ENCODE data around the gene ETS2. TPM values are rescaled to one million over a fixed set of nuclear protein-coding genes. Genes with fewer than 3 reads are reported as not detected.

The ETS2 gene
- total RNA-seq, 1 donor from 2014 or later, result 51.5 TPM

DNA sequence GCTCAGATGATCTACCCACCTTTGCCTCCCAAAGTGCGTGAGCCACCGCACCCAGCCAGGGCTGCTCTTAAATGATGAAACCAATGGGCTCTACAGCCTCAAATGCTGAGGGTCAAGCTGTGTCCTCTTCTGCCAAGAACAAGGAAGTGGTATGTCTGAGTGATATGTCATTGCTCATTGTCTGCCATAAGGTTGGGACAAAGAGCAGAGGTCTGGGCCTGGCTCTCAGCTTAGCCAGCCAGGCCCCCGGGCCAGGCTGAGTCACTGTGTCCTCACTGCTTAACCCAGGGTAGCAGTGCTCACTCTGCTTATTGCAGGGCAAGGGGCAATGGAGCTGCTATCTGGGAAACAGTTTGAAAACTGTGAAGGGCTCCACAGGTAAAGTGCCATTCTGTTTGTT, 8.3 kb upstream of the ETS2 start:
- no peak for ATAC-seq
- no peak for DNase-seq (ENCODE audit: missing footprints)
- intact Hi-C loops (cut with DNase I), result no loop called here

DNA sequence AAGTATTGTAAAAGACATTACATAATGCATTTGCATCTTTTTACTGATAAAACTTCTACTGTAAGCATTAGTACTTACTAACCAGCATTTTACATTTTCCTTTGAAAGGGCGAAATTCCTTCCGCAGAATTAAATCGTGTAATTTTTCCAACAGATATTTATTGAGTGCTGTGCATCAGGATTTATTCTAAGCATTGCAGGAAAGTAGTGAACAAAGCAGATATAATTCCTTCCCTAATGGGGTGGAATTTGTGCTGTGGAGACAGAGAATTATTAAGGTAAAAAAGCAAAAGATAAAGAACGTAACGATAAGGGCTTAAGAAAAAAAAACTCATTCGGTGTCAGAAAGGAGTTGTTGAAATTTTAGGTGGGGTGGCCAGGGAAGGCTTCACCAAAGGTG, 7.6 kb upstream of the ETS2 start:
- intact Hi-C loops (cut with DNase I), result no loop called here
- ATAC-seq, result no peak
- no peak for DNase-seq (ENCODE audit: missing footprints)

DNA sequence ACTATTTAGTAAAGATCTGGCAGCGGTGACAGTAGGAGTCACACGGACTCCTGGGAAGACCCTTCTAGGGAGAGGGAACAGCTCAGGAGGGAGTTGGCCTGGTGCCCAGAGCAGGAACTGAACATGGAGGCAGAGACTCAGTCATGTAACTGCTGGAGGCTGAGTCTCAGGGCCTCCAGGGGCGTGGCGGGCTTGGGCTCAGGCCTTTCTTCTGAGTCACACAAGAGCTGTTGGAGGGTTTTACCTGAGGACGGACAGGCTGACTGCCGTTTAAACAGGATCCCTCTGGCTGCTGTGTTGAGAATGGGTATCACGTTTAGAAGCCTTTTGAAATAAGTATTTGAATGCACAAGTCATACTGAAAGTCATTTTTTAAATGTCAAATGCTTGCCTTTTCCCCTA, 7.2 kb upstream of the ETS2 start:
- DNase-seq (ENCODE audit: missing footprints), result no peak
- intact Hi-C loops (cut with DNase I), result no loop called here
- no peak for ATAC-seq

DNA sequence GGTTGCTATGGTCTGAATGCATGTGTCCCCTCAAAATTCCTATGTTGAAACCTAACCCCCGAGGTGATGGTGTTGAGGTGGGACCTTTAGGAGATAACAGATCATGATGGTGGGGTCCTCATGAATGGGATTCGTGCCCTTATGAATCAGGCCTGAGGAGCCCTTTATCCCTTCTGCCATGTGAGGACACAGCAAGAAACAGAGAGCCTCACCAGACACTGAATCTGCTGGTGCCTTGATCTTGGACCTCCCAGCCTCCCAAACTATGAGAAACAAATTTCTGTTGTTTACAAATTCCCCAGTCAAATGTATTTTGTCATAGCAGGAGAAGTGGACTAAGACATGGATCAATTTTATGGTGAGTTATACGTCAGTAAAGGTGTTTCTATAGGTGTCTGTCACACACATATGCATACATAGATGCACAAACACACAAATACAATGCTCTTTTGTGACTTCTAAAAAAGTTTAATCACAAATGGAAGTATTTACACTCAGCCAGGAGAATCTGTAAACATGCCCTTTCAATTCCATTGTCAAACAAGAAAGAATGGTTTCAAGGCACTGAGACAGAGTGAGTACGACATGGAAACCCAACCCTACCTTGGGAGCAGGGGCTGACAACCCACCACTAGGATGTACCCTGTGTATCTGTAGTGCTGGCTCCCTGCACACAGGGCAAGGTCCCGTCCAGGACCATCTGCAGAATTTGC, 5.5 kb upstream of the ETS2 start:
- ATAC-seq (no peak), DNase-seq (ENCODE audit: missing footprints) (no peak)
- intact Hi-C loops (cut with DNase I), result no loop called here

DNA sequence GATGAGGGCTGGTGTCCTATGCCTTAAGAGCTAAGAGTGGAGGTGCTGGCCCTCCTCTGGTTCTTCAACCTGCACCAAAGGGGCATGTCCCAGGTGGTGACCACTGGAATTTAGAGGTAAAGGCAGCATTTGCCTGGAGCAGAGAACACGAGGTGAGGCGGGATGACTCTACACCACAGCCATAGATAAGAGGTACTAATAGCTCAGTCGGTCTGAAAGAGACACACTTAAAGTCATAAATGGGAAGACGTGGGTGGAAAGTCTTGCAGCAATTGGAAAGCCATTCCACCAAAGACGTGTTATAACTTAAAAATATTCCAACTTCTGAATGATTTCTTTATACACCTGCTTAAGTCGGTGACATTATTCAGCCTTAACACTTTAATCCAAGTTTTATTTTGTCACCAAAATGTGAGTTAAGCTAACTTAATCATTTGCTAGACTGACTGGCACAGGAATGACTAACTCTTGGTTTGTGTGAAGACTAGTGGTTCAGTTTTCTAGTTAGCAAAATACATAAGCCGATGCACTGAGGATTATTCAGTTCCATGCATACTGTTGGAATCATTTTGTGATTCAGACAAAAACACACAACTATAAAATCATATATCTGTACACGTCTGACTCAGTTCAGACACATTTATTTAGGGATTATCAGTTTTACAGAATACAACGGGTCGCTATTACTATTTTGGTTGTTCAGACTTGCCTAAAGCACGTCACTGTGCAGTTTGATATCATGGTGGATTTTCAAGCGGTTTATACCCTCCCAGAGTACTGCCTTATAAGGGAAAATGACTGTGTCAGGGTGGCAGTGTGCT, 4.6 kb upstream of the ETS2 start:
- DNase-seq (ENCODE audit: missing footprints) (no peak), ATAC-seq (no peak)
- intact Hi-C loops (cut with DNase I), result no loop called here

DNA sequence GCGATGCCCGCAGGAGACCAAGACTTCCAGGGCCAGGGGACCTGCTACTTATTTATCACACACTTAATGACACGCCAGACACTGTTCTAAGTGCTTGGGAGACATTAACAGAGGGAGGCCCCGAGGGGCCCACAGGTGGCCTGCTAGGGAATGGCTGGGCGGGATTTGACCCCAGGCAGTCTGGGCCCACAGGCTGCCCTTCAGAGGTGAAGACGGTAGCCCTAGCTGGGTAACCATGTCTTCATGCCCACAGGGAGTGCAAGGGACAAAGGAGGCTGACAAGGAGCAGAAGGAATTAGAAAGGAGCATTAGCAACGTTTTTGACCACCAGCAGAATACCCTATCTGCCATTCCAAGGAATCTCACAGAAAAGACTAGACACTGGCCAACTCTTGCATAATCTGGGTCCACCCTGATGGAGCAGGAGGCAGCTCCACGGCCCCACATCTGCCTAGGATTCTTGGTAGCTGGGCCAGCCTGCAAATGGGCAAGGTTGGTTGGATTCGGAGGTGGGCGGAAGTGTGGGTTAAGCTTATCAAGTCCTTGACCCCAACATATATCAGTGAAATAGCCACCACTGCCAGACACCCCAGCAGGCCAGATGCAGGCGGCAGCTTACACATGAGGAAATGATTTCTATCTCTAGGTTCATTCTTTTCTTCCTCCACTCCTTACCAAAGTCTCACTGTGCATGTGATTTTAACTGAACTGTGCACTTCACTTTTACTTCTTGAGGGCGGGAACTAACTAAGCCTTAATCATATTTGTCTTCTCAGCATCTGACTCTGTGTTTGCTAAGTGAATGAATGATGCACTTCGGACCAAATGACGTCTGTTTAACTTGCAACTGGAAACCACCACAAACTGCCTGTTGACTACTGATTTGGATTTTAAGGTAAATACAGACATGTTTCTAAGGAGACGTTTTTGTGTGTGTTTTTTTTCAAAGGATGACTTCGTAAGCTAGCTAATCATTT, 3.4 kb upstream of the ETS2 start:
- ATAC-seq, result no peak
- intact Hi-C loops (cut with DNase I), result no loop called here
- DNase-seq (ENCODE audit: missing footprints), result no peak

DNA sequence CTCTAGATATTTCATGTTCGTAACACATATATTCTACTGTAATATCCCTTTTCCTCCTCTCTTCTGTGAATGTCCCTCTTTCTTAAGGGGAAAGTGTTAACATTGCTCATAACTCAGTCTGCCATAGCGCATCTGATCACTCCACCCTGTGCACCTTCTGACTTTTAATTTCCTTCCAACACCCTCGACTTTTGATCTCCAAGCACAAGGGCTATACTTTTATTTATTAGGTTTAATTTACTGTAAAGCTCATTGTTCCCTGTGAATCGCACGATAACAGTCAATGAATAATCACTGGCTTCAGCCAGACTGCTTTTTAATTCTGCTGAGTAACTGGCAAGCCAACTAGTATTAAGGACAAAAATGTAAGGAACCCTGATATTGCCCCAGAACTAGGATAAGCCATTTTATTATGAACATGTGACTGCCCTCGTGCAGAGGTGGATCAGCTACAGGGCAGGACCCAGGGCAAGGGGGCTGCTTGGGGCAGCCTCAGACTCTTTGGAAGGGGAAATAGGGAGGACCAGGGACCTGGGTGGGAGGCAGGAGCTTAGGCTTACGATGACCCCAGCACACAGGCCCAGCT, 2.6 kb upstream of the ETS2 start:
- DNase-seq (ENCODE audit: missing footprints) (no peak), ATAC-seq (no peak)
- intact Hi-C loops (cut with DNase I), result no loop called here

DNA sequence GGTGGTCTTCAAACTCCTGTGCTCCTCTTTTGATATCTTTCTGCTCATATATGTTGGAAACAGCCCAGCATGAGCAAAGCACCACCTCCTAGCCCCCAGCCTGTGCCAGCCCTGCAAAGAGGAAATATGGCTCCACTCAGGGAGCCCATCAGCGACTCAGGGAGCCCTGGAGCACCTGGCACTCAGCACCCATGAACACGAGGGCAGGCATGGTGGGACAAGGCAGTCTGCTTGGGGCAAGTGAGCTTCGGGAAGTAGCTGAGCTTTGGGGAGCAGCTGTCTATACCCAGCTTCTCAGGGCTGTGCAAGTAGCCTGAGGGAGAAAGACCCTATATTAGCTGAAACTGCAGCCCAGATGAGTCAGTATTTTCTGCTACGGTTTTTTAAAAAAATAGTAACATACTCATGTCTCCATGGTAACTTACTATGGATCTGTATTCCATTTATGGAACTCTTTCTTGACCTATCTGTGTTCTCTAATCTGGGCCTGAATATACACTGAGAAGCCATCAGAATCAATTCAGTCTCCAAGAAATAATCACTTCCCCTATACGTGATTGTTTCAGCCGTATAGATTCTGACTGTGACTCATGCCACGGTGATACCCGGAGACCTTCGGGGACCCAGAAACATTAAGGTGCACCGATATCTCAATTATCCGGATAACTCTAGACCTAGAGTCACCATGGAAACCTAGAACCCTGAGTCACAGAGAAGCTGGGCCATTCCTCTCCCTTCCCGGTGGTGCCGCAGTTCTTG, 1.5 kb upstream of the ETS2 start:
- DNase-seq (ENCODE audit: missing footprints) (no peak), ATAC-seq (no peak)
- intact Hi-C loops (cut with DNase I), result loop anchor here (2.0 kb wide), 3 partner anchors 69 to 323 kb away; no protein-coding TSS in a partner anchor

DNA sequence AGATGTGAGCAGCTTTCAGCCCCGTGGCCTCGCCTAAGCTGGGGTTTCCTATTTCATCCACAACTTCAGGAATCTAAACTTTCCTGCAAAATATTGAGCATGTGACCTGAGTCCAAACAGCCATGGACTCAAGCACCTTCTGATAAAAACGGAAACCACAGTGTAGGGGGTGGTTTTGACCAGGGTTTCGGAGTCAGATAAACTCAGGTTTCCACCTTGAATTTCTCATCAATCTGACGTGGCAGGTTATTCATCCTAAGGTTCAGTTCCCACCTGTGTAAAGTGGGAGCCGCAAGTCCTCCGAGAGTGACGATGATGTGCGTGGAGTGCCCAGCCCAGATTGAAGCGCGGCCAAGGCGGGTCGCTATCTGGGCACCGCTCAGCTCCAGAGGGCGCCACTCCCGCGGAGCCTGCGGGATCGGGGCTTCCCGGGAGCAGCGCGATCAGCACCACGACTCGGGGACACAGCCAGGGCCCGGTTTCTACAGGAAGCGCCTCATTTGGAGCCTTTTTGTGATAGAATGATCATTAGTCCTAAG, 871 bp upstream of the ETS2 start:
- DNase-seq (ENCODE audit: missing footprints) (peak; percentile 90), ATAC-seq (peak; percentile 78)
- intact Hi-C loops (cut with DNase I), result loop anchor here (1.0 to 5.0 kb wide), 8 partner anchors 70 to 322 kb away; no protein-coding TSS in a partner anchor

DNA sequence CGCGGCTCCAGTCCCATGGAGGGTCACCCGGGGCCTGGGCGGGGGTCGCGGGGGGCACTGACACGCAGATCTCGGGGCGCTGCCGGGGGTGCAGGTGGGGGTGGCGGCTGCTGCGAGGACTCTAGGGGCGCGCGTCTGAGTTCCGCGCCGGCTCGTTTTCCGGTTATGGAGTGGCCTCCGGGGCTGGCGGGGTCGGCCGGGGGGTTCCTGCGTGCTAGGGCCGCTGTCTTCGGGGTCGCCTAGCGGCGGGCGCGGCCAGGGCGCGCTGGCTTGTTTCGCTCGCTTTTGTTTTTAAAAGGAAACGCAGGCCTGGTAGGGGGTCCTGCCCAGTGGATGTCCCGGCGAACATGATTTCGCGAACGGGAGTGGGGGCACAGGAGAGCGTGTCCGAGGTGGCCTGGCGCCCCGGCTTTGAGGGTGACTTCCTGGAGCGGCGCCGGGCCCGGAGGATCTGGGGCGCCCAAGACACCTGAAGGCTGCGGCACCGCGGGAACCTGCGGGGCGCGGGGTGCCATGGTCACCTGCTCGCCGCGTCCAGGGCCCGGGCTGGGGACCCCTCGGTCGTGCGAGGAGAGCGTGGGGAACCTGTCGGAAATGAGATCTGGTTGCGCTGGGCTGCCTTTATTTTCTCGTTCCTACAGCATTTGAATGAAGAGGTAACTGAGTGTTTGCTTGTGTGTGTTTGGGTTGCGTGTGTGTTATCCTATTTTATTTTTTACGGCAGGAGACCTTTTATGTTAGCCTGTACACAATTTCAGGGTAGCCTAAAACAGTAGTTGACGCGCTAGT, 618 bp downstream of the ETS2 start:
- ATAC-seq (no peak), DNase-seq (ENCODE audit: missing footprints) (peak; percentile 84)
- intact Hi-C loops (cut with DNase I), result loop anchor here (5.0 kb wide), 3 partner anchors 181 to 261 kb away; no protein-coding TSS in a partner anchor

DNA sequence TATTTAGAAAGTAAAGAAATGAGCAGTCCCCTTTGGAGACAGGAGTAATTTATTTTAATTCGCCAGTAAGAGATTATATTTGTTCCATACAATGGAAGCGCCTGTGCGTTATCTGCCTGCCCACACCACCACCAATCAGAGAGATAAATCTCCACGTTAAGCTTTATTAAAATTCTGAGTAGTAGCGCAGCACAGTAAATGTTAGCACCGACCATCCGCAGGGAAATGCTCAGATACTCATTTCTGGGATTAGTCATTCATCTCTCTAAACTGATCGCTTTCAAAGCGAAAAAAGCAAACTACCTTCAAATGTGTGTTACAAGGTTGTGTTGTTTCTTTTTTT, 1.2 kb downstream of the ETS2 start:
- intact Hi-C loops (cut with DNase I), result loop anchor here (5.0 kb wide), 3 partner anchors 180 to 260 kb away; no protein-coding TSS in a partner anchor
- ATAC-seq (no peak), DNase-seq (ENCODE audit: missing footprints) (no peak)

DNA sequence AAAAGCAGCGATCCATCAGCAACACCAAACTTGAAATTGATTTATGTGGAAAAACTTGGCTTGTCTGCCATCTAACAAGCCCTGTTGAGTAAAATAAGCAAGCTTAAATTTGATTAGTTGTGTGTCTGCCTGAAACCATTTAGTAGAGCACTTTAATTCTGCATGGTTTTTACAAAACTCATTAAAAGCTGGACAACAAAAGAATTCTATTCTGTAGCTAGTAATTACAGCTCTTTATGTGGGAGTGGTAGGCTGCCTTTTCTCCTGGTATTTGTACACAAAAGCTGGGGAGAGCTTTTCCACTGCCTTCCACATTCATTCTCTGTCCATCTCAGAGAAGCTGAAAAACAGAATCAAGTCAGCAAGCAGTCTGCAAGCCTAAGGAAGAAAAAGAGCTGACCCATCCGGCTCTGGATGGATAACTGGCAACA, 1.7 kb downstream of the ETS2 start:
- intact Hi-C loops (cut with DNase I), result loop anchor here (5.0 kb wide), 3 partner anchors 180 to 260 kb away; no protein-coding TSS in a partner anchor

DNA sequence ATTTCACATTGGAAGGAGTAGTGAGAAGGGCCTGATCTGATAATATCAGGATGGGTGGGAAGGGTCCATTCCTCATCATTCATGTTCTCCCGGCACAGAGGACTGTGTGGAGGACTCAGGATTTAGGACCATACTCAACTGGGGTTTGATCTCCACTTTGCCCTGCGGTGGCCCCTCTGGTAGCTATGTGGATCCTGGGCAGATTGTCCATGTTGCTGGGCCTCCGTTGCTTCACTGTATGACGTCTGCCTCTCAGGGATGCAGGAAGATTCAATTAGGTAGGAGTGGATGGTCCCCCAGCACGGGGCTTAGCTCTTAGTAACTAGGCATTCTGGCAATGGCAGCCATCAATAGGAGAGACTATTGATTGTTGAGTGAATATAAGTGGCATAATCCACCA, 2.3 kb downstream of the ETS2 start:
- no peak for DNase-seq (ENCODE audit: missing footprints)

More for the DNA sequence above, 1.7 kb downstream of the ETS2 start:
- DNase-seq (ENCODE audit: missing footprints) (no peak), ATAC-seq (no peak)

DNA sequence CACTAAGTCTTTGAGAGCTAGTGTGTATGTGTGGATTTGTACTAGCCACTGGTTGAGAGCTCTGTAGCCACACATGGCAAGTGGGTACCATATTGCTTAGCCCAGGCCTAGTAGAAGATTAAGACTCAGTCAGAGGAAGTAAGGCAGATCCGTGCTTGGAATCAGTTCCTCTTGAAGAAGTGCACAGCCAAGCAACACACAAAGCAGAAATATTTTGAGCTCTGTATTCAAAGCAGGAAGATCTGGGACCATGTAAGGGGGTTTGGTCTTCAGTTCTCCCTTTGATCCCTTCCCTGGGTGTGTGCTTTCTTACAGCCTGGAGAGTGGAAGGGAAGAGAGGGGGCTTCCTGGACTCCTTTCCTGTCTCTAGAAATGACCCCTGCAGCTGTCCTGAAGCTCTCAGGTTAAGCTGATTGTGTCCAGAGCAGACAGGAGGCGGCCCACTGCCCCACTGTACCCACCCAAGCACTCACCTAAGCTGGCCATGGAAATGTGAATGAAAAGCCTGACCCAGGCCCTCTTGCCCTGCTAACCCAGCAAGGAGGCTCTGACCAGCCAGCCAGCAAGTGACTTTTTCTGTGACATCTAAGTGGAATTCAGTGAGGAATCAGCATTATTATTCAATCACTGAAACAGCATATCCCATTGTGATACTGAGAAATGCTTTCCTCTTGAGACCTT, 3.6 kb downstream of the ETS2 start:
- DNase-seq (ENCODE audit: missing footprints) (no peak), ATAC-seq (no peak)
- intact Hi-C loops (cut with DNase I), result loop anchor here (5.0 kb wide), 3 partner anchors 178 to 258 kb away; no protein-coding TSS in a partner anchor

More for the DNA sequence above, 2.3 kb downstream of the ETS2 start:
- ATAC-seq, result no peak
- intact Hi-C loops (cut with DNase I), result loop anchor here (5.0 kb wide), 3 partner anchors 179 to 259 kb away; no protein-coding TSS in a partner anchor

DNA sequence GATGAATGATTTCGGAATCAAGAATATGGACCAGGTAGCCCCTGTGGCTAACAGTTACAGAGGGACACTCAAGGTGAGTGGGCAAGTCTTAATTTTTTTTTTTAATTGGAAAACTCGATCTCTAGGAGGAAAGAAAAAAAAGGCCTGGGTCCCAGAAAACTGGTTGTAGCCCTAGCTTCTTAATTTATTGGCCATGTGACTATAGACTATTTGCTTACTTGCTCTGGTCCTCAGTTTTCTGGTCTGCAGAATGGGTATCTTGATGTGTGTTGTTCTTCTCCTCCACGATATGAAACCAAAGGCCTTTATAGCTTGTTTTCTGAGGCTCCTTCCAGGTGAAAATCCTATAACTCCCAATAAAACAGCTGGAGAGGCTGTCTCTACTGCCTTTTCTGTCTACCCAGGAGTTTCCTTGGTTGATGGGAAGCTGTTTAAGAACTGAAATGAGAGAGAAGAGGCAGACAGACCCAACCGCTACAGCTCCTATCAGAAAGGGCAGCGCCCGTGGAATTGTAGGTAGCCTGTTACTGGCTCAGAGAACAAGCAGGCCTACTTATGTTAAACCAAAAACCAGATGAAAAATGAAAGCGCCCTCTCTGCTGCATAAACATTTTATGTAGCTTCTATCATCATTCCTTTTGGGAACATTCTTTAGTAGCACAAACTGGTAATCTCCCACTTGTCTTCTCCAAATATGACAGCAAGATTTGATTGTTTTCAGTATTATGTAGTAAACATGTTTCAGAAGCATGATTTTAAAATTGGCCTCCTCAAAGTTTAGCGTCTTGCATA, 4.5 kb downstream of the ETS2 start:
- ATAC-seq (no peak), DNase-seq (ENCODE audit: missing footprints) (no peak)
- intact Hi-C loops (cut with DNase I), result no loop called here

DNA sequence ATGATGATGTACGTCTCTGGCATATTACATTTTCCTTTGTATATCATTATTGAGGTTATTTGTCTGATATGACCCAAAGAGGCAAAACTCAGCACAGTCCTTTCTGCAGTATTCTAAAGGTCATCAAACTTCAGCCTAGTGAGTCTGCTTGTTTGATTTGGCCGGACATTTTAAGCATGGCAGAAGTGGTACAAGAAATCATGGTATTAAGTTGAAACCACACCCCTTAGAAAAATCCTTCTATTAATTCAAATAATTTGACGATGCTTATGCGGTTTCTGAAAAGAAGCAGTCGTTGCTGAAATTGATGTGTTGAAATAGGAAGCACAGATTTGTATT, 5.1 kb downstream of the ETS2 start:
- intact Hi-C loops (cut with DNase I), result no loop called here
- no peak for ATAC-seq
- no peak for DNase-seq (ENCODE audit: missing footprints)

Data from Right ventricle myocardium inferior (tissue), 1 donor.